ENCODE results near the gene TMEM86B.

TMEM86B gene

DNA sequence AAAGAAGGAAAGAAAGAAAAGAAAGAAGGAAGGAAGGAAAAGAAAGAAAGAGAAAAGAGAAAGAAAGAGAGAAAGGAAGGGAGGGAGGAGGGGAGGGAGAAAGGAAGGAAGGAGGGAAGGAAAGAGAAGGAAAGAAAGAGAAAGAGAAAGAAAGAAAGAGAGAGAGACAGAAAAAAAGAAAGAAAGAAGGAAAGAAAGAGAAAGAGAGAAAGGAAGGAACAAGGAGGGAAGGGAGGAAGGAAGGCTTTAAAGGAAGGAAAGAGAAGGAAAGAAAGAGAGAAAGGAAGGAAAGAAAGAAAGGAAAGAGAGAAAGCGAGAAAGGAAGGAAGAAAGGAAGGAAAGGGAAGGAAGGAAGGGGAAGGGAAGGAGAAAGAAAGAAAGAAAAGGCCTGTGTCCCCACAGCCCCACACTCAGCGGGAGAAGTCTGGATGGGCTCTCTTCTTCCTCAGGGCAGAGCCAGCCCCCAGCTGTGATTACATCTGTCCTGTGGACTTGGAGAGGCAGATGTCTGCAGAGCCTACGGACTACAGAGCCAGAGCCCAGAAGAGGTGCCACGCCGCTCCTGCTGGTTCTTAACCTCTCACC lies 28.9 kb downstream of the TMEM86B start:
- Mint-ChIP-seq H3K4me3 (no peak overlapping the region), H3K9me3 (peaks cover 3% of the 10 kb centered on the region)

GRCh38 chr19:55198651-55199050 lies 29.9 kb downstream of the TMEM86B start:
- H3K9me3 Mint-ChIP-seq: peaks cover 3% of the 10 kb centered on the region
- no peak for DNase-seq
- no peak overlapping the region for H3K4me3 Mint-ChIP-seq
- H3K27me3 Mint-ChIP-seq (ENCODE audit: low read depth, poor library complexity): peaks cover 58% of the 10 kb centered on the region
- H3K27ac Mint-ChIP-seq: no peak overlapping the region
- TF ChIP-seq, protein P1, sequence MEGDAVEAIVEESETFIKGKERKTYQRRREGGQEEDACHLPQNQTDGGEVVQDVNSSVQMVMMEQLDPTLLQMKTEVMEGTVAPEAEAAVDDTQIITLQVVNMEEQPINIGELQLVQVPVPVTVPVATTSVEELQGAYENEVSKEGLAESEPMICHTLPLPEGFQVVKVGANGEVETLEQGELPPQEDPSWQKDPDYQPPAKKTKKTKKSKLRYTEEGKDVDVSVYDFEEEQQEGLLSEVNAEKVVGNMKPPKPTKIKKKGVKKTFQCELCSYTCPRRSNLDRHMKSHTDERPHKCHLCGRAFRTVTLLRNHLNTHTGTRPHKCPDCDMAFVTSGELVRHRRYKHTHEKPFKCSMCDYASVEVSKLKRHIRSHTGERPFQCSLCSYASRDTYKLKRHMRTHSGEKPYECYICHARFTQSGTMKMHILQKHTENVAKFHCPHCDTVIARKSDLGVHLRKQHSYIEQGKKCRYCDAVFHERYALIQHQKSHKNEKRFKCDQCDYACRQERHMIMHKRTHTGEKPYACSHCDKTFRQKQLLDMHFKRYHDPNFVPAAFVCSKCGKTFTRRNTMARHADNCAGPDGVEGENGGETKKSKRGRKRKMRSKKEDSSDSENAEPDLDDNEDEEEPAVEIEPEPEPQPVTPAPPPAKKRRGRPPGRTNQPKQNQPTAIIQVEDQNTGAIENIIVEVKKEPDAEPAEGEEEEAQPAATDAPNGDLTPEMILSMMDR (IDR thresholded peaks at IDR 0.05): no peak
- H3K4me1 Mint-ChIP-seq: no peaks in the 10 kb centered on the region
- no peaks in the 10 kb centered on the region for H3K36me3 Mint-ChIP-seq (ENCODE audit: low read depth)

More for the DNA sequence above, 28.9 kb downstream of the TMEM86B start:
- Mint-ChIP-seq H3K27ac (no peak overlapping the region), H3K27me3 (ENCODE audit: low read depth, poor library complexity) (peaks cover 56% of the 10 kb centered on the region), H3K4me1 (no peaks in the 10 kb centered on the region), H3K36me3 (ENCODE audit: low read depth) (no peaks in the 10 kb centered on the region)
- TF ChIP-seq, protein P1 (IDR thresholded peaks at IDR 0.05): no peak
- DNase-seq: no peak

- Mint-ChIP-seq H3K36me3 (ENCODE audit: low read depth) (no peaks in the 10 kb centered on the region), H3K4me1 (no peaks in the 10 kb centered on the region), H3K9me3 (peaks cover 3% of the 10 kb centered on the region), H3K4me3 (no peak overlapping the region), H3K27ac (no peak overlapping the region), H3K27me3 (ENCODE audit: low read depth, poor library complexity) (peaks cover 56% of the 10 kb centered on the region)
- TF ChIP-seq, protein P1 (IDR thresholded peaks at IDR 0.05): no peak
- DNase-seq: no peak
Measured at GRCh38 chr19:55197528-55197927, 31.0 kb downstream of the TMEM86B start.

DNA sequence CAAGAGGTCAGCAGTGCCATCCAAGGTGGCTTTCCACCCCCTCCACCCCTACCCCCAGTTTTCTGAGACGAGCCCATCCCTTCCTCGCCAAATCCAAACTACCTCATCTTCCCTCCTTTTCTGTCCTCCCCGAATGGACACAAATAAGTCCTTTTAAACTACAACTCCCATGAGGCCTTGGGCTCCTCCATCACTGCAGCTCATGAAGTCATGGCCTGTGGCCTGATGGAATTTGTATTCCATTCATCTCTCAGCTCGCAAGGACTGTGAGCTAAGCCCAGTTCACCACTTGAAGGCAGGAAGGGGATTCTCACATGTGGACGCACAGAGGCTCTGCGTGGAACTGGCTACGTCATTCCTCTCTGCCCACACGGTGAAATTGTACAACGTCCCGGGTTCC lies 31.8 kb downstream of the TMEM86B start:
- TF ChIP-seq, protein P1 (IDR thresholded peaks at IDR 0.05): no peak
- Mint-ChIP-seq H3K4me3 (no peak overlapping the region), H3K9me3 (peaks cover 3% of the 10 kb centered on the region), H3K36me3 (ENCODE audit: low read depth) (no peaks in the 10 kb centered on the region), H3K27me3 (ENCODE audit: low read depth, poor library complexity) (peaks cover 55% of the 10 kb centered on the region), H3K4me1 (no peaks in the 10 kb centered on the region), H3K27ac (no peak overlapping the region)
- DNase-seq: no peak

GRCh38 chr19:55193481-55193880 lies 35.1 kb downstream of the TMEM86B start:
- Mint-ChIP-seq H3K27me3 (ENCODE audit: low read depth, poor library complexity) (peaks cover 47% of the 10 kb centered on the region), H3K9me3 (no peaks in the 10 kb centered on the region), H3K27ac (no peak overlapping the region), H3K4me1 (no peaks in the 10 kb centered on the region), H3K4me3 (no peak overlapping the region), H3K36me3 (ENCODE audit: low read depth) (no peaks in the 10 kb centered on the region)
- DNase-seq: no peak
- TF ChIP-seq, protein P1 (IDR thresholded peaks at IDR 0.05): no peak

GRCh38 chr19:55189403-55189835 lies 39.1 kb downstream of the TMEM86B start:
- Mint-ChIP-seq H3K4me3 (no peak overlapping the region), H3K36me3 (ENCODE audit: low read depth) (no peaks in the 10 kb centered on the region), H3K9me3 (no peaks in the 10 kb centered on the region), H3K27ac (no peak overlapping the region), H3K27me3 (ENCODE audit: low read depth, poor library complexity) (peaks cover 78% of the 10 kb centered on the region), H3K4me1 (no peaks in the 10 kb centered on the region)
- TF ChIP-seq, protein P1 (IDR thresholded peaks at IDR 0.05): no peak
- DNase-seq: no peak
